ENCODE measurements around the gene EHBP1. TPM values are rescaled to one million over a fixed set of nuclear protein-coding genes. Genes with fewer than 3 reads are reported as not detected.

The EHBP1 gene
- total RNA-seq, 1 donor from 2014 or later = 35.4 TPM

GRCh38 chr2:62884514-62884913 is 179.0 kb downstream of the EHBP1 start:
- DNase-seq = peak; percentile 47

GRCh38 chr2:62894966-62895631 is 189.6 kb downstream of the EHBP1 start:
- no peak for DNase-seq

GRCh38 chr2:62895632-62896009 is 190.1 kb downstream of the EHBP1 start:
- DNase-seq = no peak

GRCh38 chr2:62897187-62897827 is 191.8 kb downstream of the EHBP1 start:
- DNase-seq = no peak

- no peak for DNase-seq
These were observed 198.8 kb downstream of the EHBP1 start for GRCh38 chr2:62904344-62904743.

GRCh38 chr2:62908145-62908544 is 202.6 kb downstream of the EHBP1 start:
- no peak for DNase-seq

GRCh38 chr2:62913311-62913710 is 207.8 kb downstream of the EHBP1 start:
- DNase-seq = no peak

- no peak for DNase-seq
These were observed 213.5 kb downstream of the EHBP1 start for GRCh38 chr2:62919041-62919440.

GRCh38 chr2:62920070-62920469 is 214.6 kb downstream of the EHBP1 start:
- no peak for DNase-seq

- no peak for DNase-seq
These were observed 217.7 kb downstream of the EHBP1 start for GRCh38 chr2:62923242-62923641.

- DNase-seq = no peak
These were observed 218.4 kb downstream of the EHBP1 start for GRCh38 chr2:62923881-62924280.

- DNase-seq = no peak
These were observed 222.5 kb downstream of the EHBP1 start for GRCh38 chr2:62928015-62928414.

- no peak for DNase-seq
These were observed 226.0 kb downstream of the EHBP1 start for GRCh38 chr2:62931536-62931935.

GRCh38 chr2:62933398-62933917 is 227.9 kb downstream of the EHBP1 start:
- DNase-seq = no peak

- no peak for DNase-seq
These were observed 229.0 kb downstream of the EHBP1 start for GRCh38 chr2:62934517-62934916.

GRCh38 chr2:62938126-62938525 is 232.6 kb downstream of the EHBP1 start:
- DNase-seq = no peak

- DNase-seq = peak; percentile 4
These were observed 234.4 kb downstream of the EHBP1 start for GRCh38 chr2:62939735-62940491.

- DNase-seq = no peak
These were observed 235.2 kb downstream of the EHBP1 start for GRCh38 chr2:62940697-62941096.

GRCh38 chr2:62941413-62941812 is 235.9 kb downstream of the EHBP1 start:
- DNase-seq = peak; percentile 14

GRCh38 chr2:62944362-62944761 is 238.8 kb downstream of the EHBP1 start:
- no peak for DNase-seq

- no peak for DNase-seq
These were observed 241.9 kb downstream of the EHBP1 start for GRCh38 chr2:62947403-62947802.

GRCh38 chr2:62956651-62957050 is 251.1 kb downstream of the EHBP1 start:
- DNase-seq = no peak

GRCh38 chr2:62958206-62958605 is 252.7 kb downstream of the EHBP1 start:
- DNase-seq = no peak

GRCh38 chr2:62964050-62964449 is 258.5 kb downstream of the EHBP1 start:
- DNase-seq = no peak

All from dermis blood vessel endothelial cell (primary cell).